ENCODE measurements around the gene ITCH. TPM values are rescaled to one million over a fixed set of nuclear protein-coding genes. Genes with fewer than 3 reads are reported as not detected.

The ITCH gene
- polyA plus RNA-seq, 1 donor from 2014 or later: 39.5 TPM

DNA sequence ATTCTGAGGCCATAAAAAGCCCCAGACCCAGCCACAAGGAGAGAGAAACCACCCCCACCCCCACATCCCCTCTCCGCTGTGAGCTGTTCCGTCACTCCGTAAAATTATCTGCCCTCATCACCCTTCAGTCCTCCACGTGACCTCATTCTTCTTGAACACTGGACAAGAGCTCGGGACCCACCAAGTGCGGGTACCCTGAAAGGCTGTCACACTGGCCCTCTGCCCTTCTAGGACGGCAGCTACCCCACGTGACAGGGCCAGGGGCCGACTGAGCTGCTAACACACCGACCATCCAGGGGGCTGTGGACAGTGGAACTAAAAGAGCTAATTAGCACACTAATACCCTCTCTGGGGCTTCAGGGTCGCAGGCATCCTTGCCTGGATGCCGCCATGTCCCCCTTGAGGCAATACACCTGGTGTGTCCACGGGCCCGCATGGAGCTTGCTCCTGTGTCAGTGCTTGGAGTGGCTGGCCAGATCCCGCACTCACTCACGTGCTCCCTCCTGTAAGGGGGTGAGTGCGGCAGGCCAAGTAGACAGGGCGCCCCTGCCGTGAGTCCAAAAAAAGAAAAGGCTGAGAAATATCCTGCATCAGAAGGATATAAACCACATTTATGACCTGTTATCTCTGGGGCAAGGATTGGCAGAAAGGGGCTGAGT lies 30.7 kb upstream of the ITCH start (continued):
- TF ChIP-seq, protein P1, sequence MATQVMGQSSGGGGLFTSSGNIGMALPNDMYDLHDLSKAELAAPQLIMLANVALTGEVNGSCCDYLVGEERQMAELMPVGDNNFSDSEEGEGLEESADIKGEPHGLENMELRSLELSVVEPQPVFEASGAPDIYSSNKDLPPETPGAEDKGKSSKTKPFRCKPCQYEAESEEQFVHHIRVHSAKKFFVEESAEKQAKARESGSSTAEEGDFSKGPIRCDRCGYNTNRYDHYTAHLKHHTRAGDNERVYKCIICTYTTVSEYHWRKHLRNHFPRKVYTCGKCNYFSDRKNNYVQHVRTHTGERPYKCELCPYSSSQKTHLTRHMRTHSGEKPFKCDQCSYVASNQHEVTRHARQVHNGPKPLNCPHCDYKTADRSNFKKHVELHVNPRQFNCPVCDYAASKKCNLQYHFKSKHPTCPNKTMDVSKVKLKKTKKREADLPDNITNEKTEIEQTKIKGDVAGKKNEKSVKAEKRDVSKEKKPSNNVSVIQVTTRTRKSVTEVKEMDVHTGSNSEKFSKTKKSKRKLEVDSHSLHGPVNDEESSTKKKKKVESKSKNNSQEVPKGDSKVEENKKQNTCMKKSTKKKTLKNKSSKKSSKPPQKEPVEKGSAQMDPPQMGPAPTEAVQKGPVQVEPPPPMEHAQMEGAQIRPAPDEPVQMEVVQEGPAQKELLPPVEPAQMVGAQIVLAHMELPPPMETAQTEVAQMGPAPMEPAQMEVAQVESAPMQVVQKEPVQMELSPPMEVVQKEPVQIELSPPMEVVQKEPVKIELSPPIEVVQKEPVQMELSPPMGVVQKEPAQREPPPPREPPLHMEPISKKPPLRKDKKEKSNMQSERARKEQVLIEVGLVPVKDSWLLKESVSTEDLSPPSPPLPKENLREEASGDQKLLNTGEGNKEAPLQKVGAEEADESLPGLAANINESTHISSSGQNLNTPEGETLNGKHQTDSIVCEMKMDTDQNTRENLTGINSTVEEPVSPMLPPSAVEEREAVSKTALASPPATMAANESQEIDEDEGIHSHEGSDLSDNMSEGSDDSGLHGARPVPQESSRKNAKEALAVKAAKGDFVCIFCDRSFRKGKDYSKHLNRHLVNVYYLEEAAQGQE (IDR thresholded peaks at IDR 0.05; ENCODE audit: borderline replicate concordance): no peak
- TF ChIP-seq POLR2AphosphoS5 (IDR thresholded peaks at IDR 0.05) (no peak), EZH2 (IDR thresholded peaks at IDR 0.05; ENCODE audit: borderline replicate concordance, insufficient read depth, low read length, poor library complexity, severe bottlenecking) (no peak)

DNA sequence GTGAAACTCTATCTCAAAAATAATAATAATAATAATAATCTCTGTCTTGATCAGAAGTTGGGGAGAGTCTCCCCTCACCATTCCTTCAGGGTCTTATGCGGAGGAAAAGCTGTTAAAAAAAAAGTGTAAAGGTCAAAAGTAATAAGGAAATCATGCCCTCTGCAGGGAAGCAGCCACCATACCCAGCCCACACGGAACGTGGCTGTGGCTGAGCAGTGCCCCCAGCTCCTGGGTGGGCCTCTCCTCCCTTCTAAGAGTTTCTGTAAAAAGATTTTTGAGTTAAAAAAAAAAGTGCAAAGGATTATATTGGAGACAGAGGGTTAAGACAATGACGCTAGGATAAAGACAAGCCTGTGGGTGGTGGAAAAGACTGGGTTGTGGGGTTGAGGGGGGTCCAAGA lies 29.3 kb upstream of the ITCH start:
- Histone ChIP-seq H2AFZ (ENCODE audit: low read depth, low read length) (no peak overlapping the region), H4K20me1 (ENCODE audit: insufficient read depth) (no peaks in the 10 kb centered on the region), H3K9me2 (ENCODE audit: insufficient read depth, low read length) (no peaks in the 10 kb centered on the region), H3K27me3 (ENCODE audit: insufficient read depth, low read depth, low read length) (no peaks in the 10 kb centered on the region), H3K36me3 (ENCODE audit: insufficient read depth, low read length) (no peaks in the 10 kb centered on the region), H3K4me3 (ENCODE audit: low read length) (no peak overlapping the region), H3K9me3 (ENCODE audit: low read length) (no peaks in the 10 kb centered on the region), H3F3A (ENCODE audit: insufficient read depth, low read length, poor library complexity, severe bottlenecking) (no peaks in the 10 kb centered on the region), H3K4me2 (ENCODE audit: low read length) (no peak overlapping the region), H3K27ac (ENCODE audit: low read length) (no peak overlapping the region), H3K79me2 (replicated peaks; ENCODE audit: insufficient read depth, low read length) (no peaks in the 10 kb centered on the region), H3K9ac (ENCODE audit: low read length) (no peak overlapping the region)
- TF ChIP-seq POLR2AphosphoS5 (IDR thresholded peaks at IDR 0.05) (no peak), EP300 (conservative IDR thresholded peaks at IDR 0.05; ENCODE audit: poor library complexity, severe bottlenecking) (no peak), MXI1 (conservative IDR thresholded peaks at IDR 0.05; ENCODE audit: poor library complexity, severe bottlenecking) (no peak), RAD21 (conservative IDR thresholded peaks at IDR 0.05) (no peak), EZH2 (IDR thresholded peaks at IDR 0.05; ENCODE audit: borderline replicate concordance, insufficient read depth, low read length, poor library complexity, severe bottlenecking) (no peak)
- TF ChIP-seq, protein P2, sequence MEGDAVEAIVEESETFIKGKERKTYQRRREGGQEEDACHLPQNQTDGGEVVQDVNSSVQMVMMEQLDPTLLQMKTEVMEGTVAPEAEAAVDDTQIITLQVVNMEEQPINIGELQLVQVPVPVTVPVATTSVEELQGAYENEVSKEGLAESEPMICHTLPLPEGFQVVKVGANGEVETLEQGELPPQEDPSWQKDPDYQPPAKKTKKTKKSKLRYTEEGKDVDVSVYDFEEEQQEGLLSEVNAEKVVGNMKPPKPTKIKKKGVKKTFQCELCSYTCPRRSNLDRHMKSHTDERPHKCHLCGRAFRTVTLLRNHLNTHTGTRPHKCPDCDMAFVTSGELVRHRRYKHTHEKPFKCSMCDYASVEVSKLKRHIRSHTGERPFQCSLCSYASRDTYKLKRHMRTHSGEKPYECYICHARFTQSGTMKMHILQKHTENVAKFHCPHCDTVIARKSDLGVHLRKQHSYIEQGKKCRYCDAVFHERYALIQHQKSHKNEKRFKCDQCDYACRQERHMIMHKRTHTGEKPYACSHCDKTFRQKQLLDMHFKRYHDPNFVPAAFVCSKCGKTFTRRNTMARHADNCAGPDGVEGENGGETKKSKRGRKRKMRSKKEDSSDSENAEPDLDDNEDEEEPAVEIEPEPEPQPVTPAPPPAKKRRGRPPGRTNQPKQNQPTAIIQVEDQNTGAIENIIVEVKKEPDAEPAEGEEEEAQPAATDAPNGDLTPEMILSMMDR (IDR thresholded peaks at IDR 0.05; ENCODE audit: poor library complexity, severe bottlenecking): no peak

DNA sequence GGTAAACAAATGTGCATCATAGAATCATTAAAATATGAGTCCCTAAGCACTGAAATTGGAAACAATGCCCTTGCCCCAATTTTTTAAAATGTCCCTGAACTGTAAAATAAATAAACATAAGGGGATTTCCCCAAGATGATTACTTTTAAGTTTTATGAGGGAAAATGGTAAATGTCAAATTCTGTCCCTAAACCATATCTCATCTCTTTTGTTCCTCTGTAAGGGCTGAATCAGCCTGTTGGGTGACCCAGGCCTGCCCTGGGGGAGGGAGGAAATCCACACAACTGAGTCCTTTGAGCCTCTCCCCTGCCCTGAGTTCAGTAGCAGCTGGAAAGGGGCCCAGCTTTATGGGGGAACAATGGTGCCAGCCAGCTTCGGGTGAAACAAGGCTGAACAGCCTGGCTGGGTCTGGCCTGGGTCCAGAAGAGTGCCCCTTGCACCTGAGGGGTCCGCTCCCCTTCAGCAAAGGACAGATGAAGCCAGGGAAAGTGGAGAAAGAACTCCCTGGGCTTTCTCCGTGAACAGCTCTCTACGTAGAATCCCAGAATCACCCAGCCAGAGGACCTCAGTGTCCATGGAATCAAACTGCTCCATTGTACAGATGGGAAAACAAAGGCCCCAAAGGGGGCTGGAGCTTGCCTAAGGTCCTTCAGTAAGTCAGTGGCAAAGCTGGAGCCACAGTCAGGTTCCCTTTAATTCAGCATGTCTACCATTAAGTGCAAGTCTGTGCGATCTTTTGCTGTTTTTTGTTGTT lies 28.2 kb upstream of the ITCH start:
- Histone ChIP-seq H3K9me3 (ENCODE audit: low read length) (no peaks in the 10 kb centered on the region), H3K27me3 (ENCODE audit: insufficient read depth, low read depth, low read length) (no peaks in the 10 kb centered on the region), H3K9ac (ENCODE audit: low read length) (no peak overlapping the region), H3K4me2 (ENCODE audit: low read length) (no peak overlapping the region), H4K20me1 (ENCODE audit: insufficient read depth) (no peaks in the 10 kb centered on the region), H3K4me3 (ENCODE audit: low read length) (no peak overlapping the region), H3K79me2 (replicated peaks; ENCODE audit: insufficient read depth, low read length) (no peaks in the 10 kb centered on the region), H3K27ac (ENCODE audit: low read length) (no peak overlapping the region), H2AFZ (ENCODE audit: low read depth, low read length) (no peak overlapping the region), H3K36me3 (ENCODE audit: insufficient read depth, low read length) (no peaks in the 10 kb centered on the region), H3K9me2 (ENCODE audit: insufficient read depth, low read length) (no peaks in the 10 kb centered on the region), H3F3A (ENCODE audit: insufficient read depth, low read length, poor library complexity, severe bottlenecking) (no peaks in the 10 kb centered on the region)
- TF ChIP-seq POLR2AphosphoS5 (IDR thresholded peaks at IDR 0.05) (no peak), TAF1 (IDR thresholded peaks at IDR 0.05; ENCODE audit: low read depth) (no peak), MXI1 (conservative IDR thresholded peaks at IDR 0.05; ENCODE audit: poor library complexity, severe bottlenecking) (no peak), EZH2 (IDR thresholded peaks at IDR 0.05; ENCODE audit: borderline replicate concordance, insufficient read depth, low read length, poor library complexity, severe bottlenecking) (no peak), SMC3 (conservative IDR thresholded peaks at IDR 0.05; ENCODE audit: poor library complexity) (no peak), EP300 (conservative IDR thresholded peaks at IDR 0.05; ENCODE audit: poor library complexity, severe bottlenecking) (no peak), RAD21 (conservative IDR thresholded peaks at IDR 0.05) (no peak)
- TF ChIP-seq, protein P1 (IDR thresholded peaks at IDR 0.05; ENCODE audit: borderline replicate concordance): no peak
- TF ChIP-seq, protein P2 (IDR thresholded peaks at IDR 0.05; ENCODE audit: poor library complexity, severe bottlenecking): no peak

Data from neural cell (in vitro differentiated cells).